ENCODE results near the gene ARL3.

Gene ARL3

GRCh38 chr10:102635377-102635776 lies 78.8 kb downstream of the ARL3 start:
- Histone ChIP-seq H3K79me2 (ENCODE audit: control insufficient read depth, low read length) (no peaks in the 10 kb centered on the region), H3K27ac (ENCODE audit: low read depth, low read length) (no peak overlapping the region), H3K4me1 (ENCODE audit: control insufficient read depth, low read length) (peaks cover 33% of the 10 kb centered on the region), H3F3A (ENCODE audit: control insufficient read depth, insufficient read depth) (peaks cover 10% of the 10 kb centered on the region; the same call in 1 of the 2 replicates), H3K36me3 (ENCODE audit: control insufficient read depth, low read length) (no peaks in the 10 kb centered on the region), H3K27me3 (ENCODE audit: control insufficient read depth, low read length) (no peaks in the 10 kb centered on the region), H3K9me3 (ENCODE audit: control insufficient read depth, insufficient read depth, low read length) (no peaks in the 10 kb centered on the region), H3K4me3 (ENCODE audit: low read length) (peak overlapping the region; percentile 17; the same call in 1 of the 2 replicates), H3K9me2 (replicated peaks; ENCODE audit: control insufficient read depth, low read length) (no peaks in the 10 kb centered on the region), H3K4me2 (ENCODE audit: low read length) (peak overlapping the region; percentile 42), H4K20me1 (ENCODE audit: control insufficient read depth, insufficient read depth, low read depth, low read length) (no peaks in the 10 kb centered on the region)
- no peak for TF ChIP-seq EZH2phosphoT487 (IDR thresholded peaks at IDR 0.05; ENCODE audit: borderline replicate concordance, low read length)
- TF ChIP-seq, protein P1, sequence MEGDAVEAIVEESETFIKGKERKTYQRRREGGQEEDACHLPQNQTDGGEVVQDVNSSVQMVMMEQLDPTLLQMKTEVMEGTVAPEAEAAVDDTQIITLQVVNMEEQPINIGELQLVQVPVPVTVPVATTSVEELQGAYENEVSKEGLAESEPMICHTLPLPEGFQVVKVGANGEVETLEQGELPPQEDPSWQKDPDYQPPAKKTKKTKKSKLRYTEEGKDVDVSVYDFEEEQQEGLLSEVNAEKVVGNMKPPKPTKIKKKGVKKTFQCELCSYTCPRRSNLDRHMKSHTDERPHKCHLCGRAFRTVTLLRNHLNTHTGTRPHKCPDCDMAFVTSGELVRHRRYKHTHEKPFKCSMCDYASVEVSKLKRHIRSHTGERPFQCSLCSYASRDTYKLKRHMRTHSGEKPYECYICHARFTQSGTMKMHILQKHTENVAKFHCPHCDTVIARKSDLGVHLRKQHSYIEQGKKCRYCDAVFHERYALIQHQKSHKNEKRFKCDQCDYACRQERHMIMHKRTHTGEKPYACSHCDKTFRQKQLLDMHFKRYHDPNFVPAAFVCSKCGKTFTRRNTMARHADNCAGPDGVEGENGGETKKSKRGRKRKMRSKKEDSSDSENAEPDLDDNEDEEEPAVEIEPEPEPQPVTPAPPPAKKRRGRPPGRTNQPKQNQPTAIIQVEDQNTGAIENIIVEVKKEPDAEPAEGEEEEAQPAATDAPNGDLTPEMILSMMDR (IDR thresholded peaks at IDR 0.05; ENCODE audit: low read depth, low read length, poor library complexity, severe bottlenecking), result no peak

GRCh38 chr10:102634686-102635085 lies 79.5 kb downstream of the ARL3 start:
- no peaks in the 10 kb centered on the region for H3K9me2 ChIP-seq (replicated peaks; ENCODE audit: control insufficient read depth, low read length)
- H3K4me2 ChIP-seq (ENCODE audit: low read length), result no peak overlapping the region
- H4K20me1 ChIP-seq (ENCODE audit: control insufficient read depth, insufficient read depth, low read depth, low read length), result no peaks in the 10 kb centered on the region
- H3K27me3 ChIP-seq (ENCODE audit: control insufficient read depth, low read length), result no peaks in the 10 kb centered on the region
- H3K36me3 ChIP-seq (ENCODE audit: control insufficient read depth, low read length), result no peaks in the 10 kb centered on the region
- no peaks in the 10 kb centered on the region for H3K79me2 ChIP-seq (ENCODE audit: control insufficient read depth, low read length)
- H3K4me3 ChIP-seq (ENCODE audit: low read length), result no peak overlapping the region
- peaks cover 6% of the 10 kb centered on the region; the same call in 1 of the 2 replicates for H3F3A ChIP-seq (ENCODE audit: control insufficient read depth, insufficient read depth)
- peaks cover 33% of the 10 kb centered on the region for H3K4me1 ChIP-seq (ENCODE audit: control insufficient read depth, low read length)
- H3K27ac ChIP-seq (ENCODE audit: low read depth, low read length), result no peak overlapping the region
- H3K9me3 ChIP-seq (ENCODE audit: control insufficient read depth, insufficient read depth, low read length), result no peaks in the 10 kb centered on the region
- no peak for TF ChIP-seq EZH2phosphoT487 (IDR thresholded peaks at IDR 0.05; ENCODE audit: borderline replicate concordance, low read length)
- TF ChIP-seq, protein P1 (IDR thresholded peaks at IDR 0.05; ENCODE audit: low read depth, low read length, poor library complexity, severe bottlenecking), result no peak

- Histone ChIP-seq H3K36me3 (ENCODE audit: control insufficient read depth, low read length) (no peaks in the 10 kb centered on the region), H3K9me3 (ENCODE audit: control insufficient read depth, insufficient read depth, low read length) (no peaks in the 10 kb centered on the region), H3K4me1 (ENCODE audit: control insufficient read depth, low read length) (peaks cover 33% of the 10 kb centered on the region), H3F3A (ENCODE audit: control insufficient read depth, insufficient read depth) (peaks cover 3% of the 10 kb centered on the region; the same call in 1 of the 2 replicates), H3K4me2 (ENCODE audit: low read length) (no peak overlapping the region), H3K9me2 (replicated peaks; ENCODE audit: control insufficient read depth, low read length) (no peaks in the 10 kb centered on the region), H3K79me2 (ENCODE audit: control insufficient read depth, low read length) (no peaks in the 10 kb centered on the region), H3K27me3 (ENCODE audit: control insufficient read depth, low read length) (no peaks in the 10 kb centered on the region), H4K20me1 (ENCODE audit: control insufficient read depth, insufficient read depth, low read depth, low read length) (no peaks in the 10 kb centered on the region), H3K4me3 (ENCODE audit: low read length) (no peak overlapping the region), H3K27ac (ENCODE audit: low read depth, low read length) (no peak overlapping the region)
- TF ChIP-seq EZH2phosphoT487 (IDR thresholded peaks at IDR 0.05; ENCODE audit: borderline replicate concordance, low read length), result no peak
- TF ChIP-seq, protein P1 (IDR thresholded peaks at IDR 0.05; ENCODE audit: low read depth, low read length, poor library complexity, severe bottlenecking), result no peak
Observed at GRCh38 chr10:102633848-102634247, 80.3 kb downstream of the ARL3 start.
